GM21526 (cell line): ENCODE data around the gene CDK2AP2.
"Not testable (repeated sequence)": the region's sequence is repeated elsewhere in the genome, so short reads cannot be mapped to it uniquely, and the experiment has no call there.

Experiments used
- ATAC-seq: cut with Tn5 transposase; IDR thresholded peaks from one replicate; pipeline ENCODE4 v1.9.1; 2021; ENCODE audit warnings: moderate library complexity; ENCODE audit not compliant: unreplicated experiment, low FRiP score

The CDK2AP2 gene

GRCh38 chr11:67491276-67492068 lies 16.5 kb downstream of the CDK2AP2 start:
- no peak for ATAC-seq

- no peak for ATAC-seq
These were observed 17.3 kb downstream of the CDK2AP2 start for GRCh38 chr11:67490727-67491065.

GRCh38 chr11:67489885-67490726 lies 17.9 kb downstream of the CDK2AP2 start:
- ATAC-seq: no peak

- ATAC-seq: no peak
These were observed 18.6 kb downstream of the CDK2AP2 start for GRCh38 chr11:67489203-67489884.

- no peak for ATAC-seq
These were observed 21.3 kb downstream of the CDK2AP2 start for GRCh38 chr11:67486481-67487195.

GRCh38 chr11:67485873-67486361 lies 22.0 kb downstream of the CDK2AP2 start:
- ATAC-seq: not testable (repeated sequence)

- no peak for ATAC-seq
These were observed 23.1 kb downstream of the CDK2AP2 start for GRCh38 chr11:67484847-67485311.

- no peak for ATAC-seq
These were observed 23.9 kb downstream of the CDK2AP2 start for GRCh38 chr11:67483831-67484665.

- peak; percentile 59 for ATAC-seq
These were observed 24.8 kb downstream of the CDK2AP2 start, which contains the start of gene AIP for GRCh38 chr11:67482827-67483798. AIP (plus strand) TSS chr11:67483026; CDS start chr11:67483159, 133 bp downstream.

- no peak for ATAC-seq
These were observed 25.6 kb downstream of the CDK2AP2 start for GRCh38 chr11:67482275-67482826.

- not testable (repeated sequence) for ATAC-seq
These were observed 30.5 kb downstream of the CDK2AP2 start for GRCh38 chr11:67477344-67478050.

- not testable (repeated sequence) for ATAC-seq
These were observed 31.3 kb downstream of the CDK2AP2 start for GRCh38 chr11:67476692-67477091.

- ATAC-seq: no peak
These were observed 35.1 kb downstream of the CDK2AP2 start for GRCh38 chr11:67472882-67473281.

- ATAC-seq: no peak
These were observed 37.5 kb downstream of the CDK2AP2 start for GRCh38 chr11:67470337-67471002.

- ATAC-seq: no peak
These were observed 38.5 kb downstream of the CDK2AP2 start for GRCh38 chr11:67469508-67469811.

GRCh38 chr11:67468759-67469507 lies 39.0 kb downstream of the CDK2AP2 start, which contains the start of gene TMEM134:
TMEM134 (minus strand) TSS chr11:67469251; CDS start chr11:67469192, 59 bp downstream.
- peak; percentile 52 for ATAC-seq
